Mesothelial cell of epicardium (in vitro differentiated cells): ENCODE results near the gene ADAP1. TPM values are rescaled to one million over a fixed set of nuclear protein-coding genes. Genes with fewer than 3 reads are reported as not detected.

Source experiments
- DNase-seq, 2 experiments: peaks; one replicate each; pipeline ENCODE4 v3.0.0; 2021; ENCODE audit warnings: low spot score in 2 of 2; ENCODE audit not compliant: unreplicated experiment in 2 of 2
- H3K27ac Mint-ChIP-seq: 2 replicates; pipeline ENCODE4 v1.8.0; 2021; ENCODE audit warnings: mixed read lengths
- H3K27me3 Mint-ChIP-seq: 2 replicates; pipeline ENCODE4 v1.8.0; 2021; ENCODE audit warnings: low read depth, mixed read lengths
- H3K36me3 Mint-ChIP-seq: 2 replicates; pipeline ENCODE4 v1.8.0; 2021; ENCODE audit warnings: mixed read lengths
- H3K4me1 Mint-ChIP-seq: 2 replicates; pipeline ENCODE4 v1.8.0; 2021; ENCODE audit warnings: mixed read lengths
- H3K4me3 Mint-ChIP-seq: 2 replicates; pipeline ENCODE4 v1.8.0; 2021; ENCODE audit warnings: mild to moderate bottlenecking, moderate library complexity, mixed read lengths
- H3K9me3 Mint-ChIP-seq: 2 replicates; pipeline ENCODE4 v1.8.0; 2021; ENCODE audit warnings: mixed read lengths
- CTCF ChIP-seq: fragments of 200-600 bp; sonication (generic); IDR thresholded peaks from one replicate; pipeline ENCODE4 v1.5.0; 2021; ENCODE audit warnings: antibody characterized with exemption; ENCODE audit not compliant: unreplicated experiment
- total RNA-seq: library from RNA; stranded (reverse); gene quantifications from 3 replicates; pipeline ENCODE4 v1.2.1, GENCODE V29; 2021

ADAP1 gene
- total RNA-seq, 1 donor from 2014 or later = 4.0 TPM

DNA sequence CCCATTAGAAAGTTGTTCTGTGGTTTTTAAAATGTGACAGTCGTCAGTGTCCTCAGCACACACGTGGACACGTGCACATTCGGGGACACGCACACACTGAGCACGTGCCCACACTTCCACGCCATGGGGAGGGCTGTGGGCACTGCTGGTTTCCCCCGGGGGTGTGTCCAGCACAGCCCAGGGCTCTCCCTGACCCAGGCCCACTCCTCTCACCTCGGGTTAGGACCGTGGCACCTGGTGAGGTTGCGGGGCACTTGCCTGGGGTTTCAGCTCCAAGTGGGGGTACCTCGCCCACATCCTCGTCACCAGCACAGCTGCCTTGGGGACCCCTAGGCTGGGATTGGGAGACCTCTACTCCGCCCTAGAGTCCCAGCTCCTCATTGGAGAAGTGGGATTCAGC lies 57.4 kb downstream of the ADAP1 start:
- no peak overlapping the region for H3K4me3 Mint-ChIP-seq
- peaks cover 1% of the 10 kb centered on the region for H3K4me1 Mint-ChIP-seq
- H3K27ac Mint-ChIP-seq = no peak overlapping the region
- peaks cover 23% of the 10 kb centered on the region for H3K36me3 Mint-ChIP-seq
- no peaks in the 10 kb centered on the region for H3K9me3 Mint-ChIP-seq
- no peak for TF ChIP-seq CTCF
- H3K27me3 Mint-ChIP-seq = no peaks in the 10 kb centered on the region
- DNase-seq = no peak

GRCh38 chr7:896346-897075 lies 58.0 kb downstream of the ADAP1 start:
- H3K27me3 Mint-ChIP-seq = no peaks in the 10 kb centered on the region
- no peaks in the 10 kb centered on the region for H3K9me3 Mint-ChIP-seq
- H3K4me3 Mint-ChIP-seq = no peak overlapping the region
- no peak for DNase-seq
- peaks cover 1% of the 10 kb centered on the region for H3K4me1 Mint-ChIP-seq
- H3K36me3 Mint-ChIP-seq = peaks cover 24% of the 10 kb centered on the region
- H3K27ac Mint-ChIP-seq = no peak overlapping the region
- no peak for TF ChIP-seq CTCF

DNA sequence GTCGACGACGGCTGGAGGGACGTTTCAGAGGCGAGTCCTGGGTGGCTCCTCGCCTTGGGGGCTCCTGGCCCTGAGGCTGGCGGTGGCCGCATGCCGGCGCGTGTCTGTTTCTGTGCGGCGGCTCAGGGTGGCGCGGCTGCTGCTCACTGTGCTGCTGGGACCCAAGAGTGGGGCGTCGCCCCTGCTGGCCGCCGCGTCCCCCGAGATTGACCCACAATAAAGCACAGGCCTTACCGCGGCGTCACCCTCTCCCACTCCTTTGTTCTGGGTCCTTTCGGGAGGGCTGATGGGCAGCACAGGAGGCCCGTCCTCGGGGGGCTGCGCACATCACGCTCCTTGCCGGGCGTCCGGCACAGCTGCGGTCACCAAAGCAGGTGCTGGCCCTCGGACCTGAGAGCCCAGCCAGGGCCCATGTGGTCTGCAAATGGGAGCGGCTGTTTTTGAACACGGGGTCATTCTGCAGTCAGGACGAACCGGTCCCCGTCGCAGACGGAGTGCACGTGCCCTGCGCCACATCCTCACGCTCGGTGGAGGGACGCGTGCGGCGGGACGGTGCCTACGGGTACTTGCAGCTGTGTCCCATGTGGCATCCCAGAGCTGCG lies 58.9 kb downstream of the ADAP1 start:
- Mint-ChIP-seq H3K9me3 (no peaks in the 10 kb centered on the region), H3K27me3 (no peaks in the 10 kb centered on the region), H3K4me3 (no peak overlapping the region), H3K27ac (no peak overlapping the region), H3K4me1 (peaks cover 1% of the 10 kb centered on the region), H3K36me3 (peaks cover 27% of the 10 kb centered on the region)
- no peak for TF ChIP-seq CTCF
- DNase-seq = no peak

- H3K27ac Mint-ChIP-seq = no peak overlapping the region
- no peaks in the 10 kb centered on the region for H3K9me3 Mint-ChIP-seq
- peaks cover 27% of the 10 kb centered on the region for H3K36me3 Mint-ChIP-seq
- no peak for DNase-seq
- H3K4me1 Mint-ChIP-seq = peaks cover 1% of the 10 kb centered on the region
- H3K4me3 Mint-ChIP-seq = no peak overlapping the region
- TF ChIP-seq CTCF = no peak
- no peaks in the 10 kb centered on the region for H3K27me3 Mint-ChIP-seq
Observed at GRCh38 chr7:894927-895450, 59.5 kb downstream of the ADAP1 start.

DNA sequence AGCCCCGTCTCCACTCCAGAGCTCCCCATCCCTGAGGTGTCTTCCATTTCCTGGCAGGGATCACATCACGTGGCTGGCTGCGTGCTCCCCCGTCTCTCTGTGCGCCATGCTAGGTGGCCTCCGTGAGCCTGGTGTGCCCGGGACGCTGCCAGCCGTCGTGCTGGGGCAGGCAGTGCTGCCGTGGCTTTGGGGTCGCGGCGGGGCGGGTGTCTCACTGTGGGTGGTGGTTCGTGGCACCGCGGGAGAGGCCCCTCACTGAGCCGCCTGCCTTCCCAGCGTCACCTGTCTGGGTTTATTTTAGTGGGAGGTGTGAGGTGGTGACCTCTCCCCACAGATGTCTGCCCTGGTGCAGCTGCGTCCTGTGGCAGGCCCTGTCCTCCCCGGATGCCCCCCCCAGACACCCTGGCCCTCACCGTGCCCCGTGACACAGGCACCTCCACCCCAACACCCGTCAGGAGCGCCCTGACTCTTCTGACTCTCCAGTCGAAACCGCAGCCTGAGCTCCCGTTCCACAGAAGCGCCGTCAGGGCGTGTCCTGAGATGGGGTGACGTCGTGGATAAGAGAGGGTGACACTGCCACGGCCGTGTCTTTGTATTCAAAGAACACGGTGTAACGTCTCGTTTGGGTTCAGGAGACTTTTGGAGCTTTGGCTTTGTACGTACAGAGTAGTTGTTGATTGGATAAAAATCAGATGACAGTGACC lies 60.2 kb downstream of the ADAP1 start:
- no peaks in the 10 kb centered on the region for H3K9me3 Mint-ChIP-seq
- no peaks in the 10 kb centered on the region for H3K27me3 Mint-ChIP-seq
- peaks cover 27% of the 10 kb centered on the region for H3K36me3 Mint-ChIP-seq
- H3K4me3 Mint-ChIP-seq = no peak overlapping the region
- no peak overlapping the region for H3K27ac Mint-ChIP-seq
- TF ChIP-seq CTCF = no peak
- no peak for DNase-seq
- H3K4me1 Mint-ChIP-seq = peaks cover 1% of the 10 kb centered on the region
